Large intestine (tissue), 3 donors: ENCODE results near the gene HEYL. TPM values are rescaled to one million over a fixed set of nuclear protein-coding genes. Genes with fewer than 3 reads are reported as not detected.
A peak's percentile ranks its signal among the peaks of the same experiment; 100 is the strongest.

ENCODE experiments used
- DNase-seq, 2 donors: peaks; one replicate each; pipeline versions ENCODE4 v3.0.0 to v3.0.0-alpha.2; 2013
- H3K27ac ChIP-seq: one replicate; pipeline ENCODE4 v1.5.1; 2013; ENCODE audit warnings: low read length
- H3K27me3 ChIP-seq: 2 replicates; pipeline ENCODE4 v1.6.1; 2013; ENCODE audit warnings: low read length; ENCODE audit not compliant: control insufficient read depth, insufficient read depth
- H3K36me3 ChIP-seq: 2 replicates; pipeline ENCODE4 v1.6.1; 2013; ENCODE audit warnings: low read length; ENCODE audit not compliant: control insufficient read depth, insufficient read depth
- H3K4me1 ChIP-seq: one replicate; pipeline ENCODE4 v1.6.1; 2013; ENCODE audit warnings: low read length; ENCODE audit not compliant: control insufficient read depth, insufficient read depth
- H3K4me3 ChIP-seq: one replicate; pipeline ENCODE4 v1.5.1; 2013; ENCODE audit warnings: low read length
- H3K9me3 ChIP-seq: one replicate; pipeline ENCODE4 v1.6.1; 2013; ENCODE audit warnings: mild to moderate bottlenecking, low read depth, low read length, moderate library complexity; ENCODE audit not compliant: control insufficient read depth
- WGBS: methylation state at CpG from one replicate; pipeline ENCODE4 v1.1.5; 2013; ENCODE audit warnings: low lambda C conversion rate; ENCODE audit not compliant: insufficient coverage; 5-methylcytosine and 5-hydroxymethylcytosine counted together
- polyA plus RNA-seq: library from polyadenylated mRNA; unstranded; fragments of 120-200 nt; gene quantifications from one replicate; pipeline ENCODE4 v1.2.1, GENCODE V29; 2013

HEYL gene
- polyA plus RNA-seq, 1 donor = 6.4 TPM

DNA sequence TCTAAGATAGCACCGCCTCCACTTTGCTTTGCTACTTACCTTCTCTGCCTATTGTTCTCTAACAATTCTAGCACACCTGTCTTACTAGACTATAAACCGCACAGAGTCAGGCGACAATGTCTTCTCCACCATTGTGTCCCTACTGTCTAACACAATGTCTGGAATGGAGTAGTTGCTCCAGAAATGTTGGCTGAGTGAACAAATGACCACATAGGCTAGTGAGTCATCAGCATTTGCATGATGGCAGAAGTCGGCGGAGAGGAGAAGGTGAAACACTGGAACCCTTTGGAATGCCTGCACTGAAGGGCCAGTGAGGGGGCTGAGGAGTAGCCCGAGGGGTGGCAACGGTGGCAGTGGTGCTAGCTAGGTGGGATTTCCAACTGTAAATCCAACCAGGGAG is 48.9 kb downstream of the HEYL start:
- Histone ChIP-seq H3K36me3 (no peaks in the 10 kb centered on the region), H3K4me1 (no peaks in the 10 kb centered on the region), H3K9me3 (no peaks in the 10 kb centered on the region), H3K27me3 (peaks cover 12% of the 10 kb centered on the region), H3K27ac (no peak overlapping the region), H3K4me3 (no peak overlapping the region)
- 100% methylated on average over 1 of the region's 7 CpGs for WGBS
- no peak for DNase-seq

DNA sequence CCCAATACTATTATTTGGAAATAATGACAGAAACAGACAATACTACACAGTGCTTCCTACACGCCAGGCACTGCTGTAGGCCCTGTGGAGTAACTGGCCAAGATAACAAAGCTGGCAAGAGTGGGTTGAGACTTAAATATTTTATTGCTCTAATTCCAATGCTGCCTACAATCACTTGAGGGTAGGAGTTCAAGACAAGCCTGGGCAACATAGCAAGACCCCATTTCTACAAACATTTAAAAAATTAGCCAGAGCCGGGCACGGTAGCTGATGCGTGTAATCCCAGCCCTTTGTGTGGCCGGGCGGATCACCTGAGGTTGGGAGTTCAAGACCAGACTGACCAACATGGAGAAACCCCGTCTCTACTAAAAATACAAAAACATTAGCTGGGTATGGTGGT is 53.5 kb downstream of the HEYL start:
- no peaks in the 10 kb centered on the region for H3K36me3 ChIP-seq
- no peak for DNase-seq
- H3K27ac ChIP-seq = no peak overlapping the region
- H3K4me3 ChIP-seq = no peak overlapping the region
- H3K4me1 ChIP-seq = no peaks in the 10 kb centered on the region
- peaks cover 10% of the 10 kb centered on the region for H3K27me3 ChIP-seq
- no peaks in the 10 kb centered on the region for H3K9me3 ChIP-seq
- WGBS = 100% methylated on average over 3 of the region's 7 CpGs

DNA sequence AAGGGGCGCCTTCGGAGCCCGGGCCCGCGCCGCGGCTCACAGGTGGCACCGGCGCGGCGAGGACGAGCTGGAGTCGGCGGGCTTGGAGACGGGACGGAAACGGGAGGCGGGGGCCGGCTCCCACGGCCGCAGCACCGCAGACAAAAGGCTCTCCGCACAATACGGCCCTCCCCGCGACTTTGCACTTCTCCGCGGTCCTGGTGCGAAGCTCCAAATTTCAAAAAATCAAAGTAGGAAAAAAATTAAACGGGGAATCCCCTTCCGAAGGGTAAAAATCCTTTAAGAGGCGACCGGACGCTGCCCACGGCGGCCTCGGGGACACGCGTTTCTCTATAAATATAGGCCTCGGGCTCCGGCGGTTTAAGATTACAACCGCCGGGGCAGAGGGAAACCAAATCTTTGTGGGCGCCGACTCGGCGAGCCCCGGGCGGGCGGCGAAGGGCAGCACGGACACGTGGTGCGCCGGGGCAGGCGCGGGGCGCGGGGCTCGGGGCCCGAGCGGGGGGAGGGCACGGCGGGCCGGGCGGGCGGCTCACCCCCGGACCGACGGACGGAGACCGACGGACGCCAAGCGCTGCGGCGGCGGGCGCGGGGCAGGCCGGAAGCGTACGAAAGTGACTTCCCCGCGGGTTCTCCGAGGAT is 63.3 kb downstream of the HEYL start:
- H3K4me3 ChIP-seq = peak overlapping the region; percentile 98
- peaks cover 11% of the 10 kb centered on the region for H3K4me1 ChIP-seq
- peaks cover 35% of the 10 kb centered on the region for H3K36me3 ChIP-seq
- H3K9me3 ChIP-seq = no peaks in the 10 kb centered on the region
- 0% methylated on average over 9 of the region's 87 CpGs for WGBS
- no peaks in the 10 kb centered on the region for H3K27me3 ChIP-seq
- peak overlapping the region; percentile 69 for H3K27ac ChIP-seq
- DNase-seq = peak in 1 of 2 donors; percentile 29

DNA sequence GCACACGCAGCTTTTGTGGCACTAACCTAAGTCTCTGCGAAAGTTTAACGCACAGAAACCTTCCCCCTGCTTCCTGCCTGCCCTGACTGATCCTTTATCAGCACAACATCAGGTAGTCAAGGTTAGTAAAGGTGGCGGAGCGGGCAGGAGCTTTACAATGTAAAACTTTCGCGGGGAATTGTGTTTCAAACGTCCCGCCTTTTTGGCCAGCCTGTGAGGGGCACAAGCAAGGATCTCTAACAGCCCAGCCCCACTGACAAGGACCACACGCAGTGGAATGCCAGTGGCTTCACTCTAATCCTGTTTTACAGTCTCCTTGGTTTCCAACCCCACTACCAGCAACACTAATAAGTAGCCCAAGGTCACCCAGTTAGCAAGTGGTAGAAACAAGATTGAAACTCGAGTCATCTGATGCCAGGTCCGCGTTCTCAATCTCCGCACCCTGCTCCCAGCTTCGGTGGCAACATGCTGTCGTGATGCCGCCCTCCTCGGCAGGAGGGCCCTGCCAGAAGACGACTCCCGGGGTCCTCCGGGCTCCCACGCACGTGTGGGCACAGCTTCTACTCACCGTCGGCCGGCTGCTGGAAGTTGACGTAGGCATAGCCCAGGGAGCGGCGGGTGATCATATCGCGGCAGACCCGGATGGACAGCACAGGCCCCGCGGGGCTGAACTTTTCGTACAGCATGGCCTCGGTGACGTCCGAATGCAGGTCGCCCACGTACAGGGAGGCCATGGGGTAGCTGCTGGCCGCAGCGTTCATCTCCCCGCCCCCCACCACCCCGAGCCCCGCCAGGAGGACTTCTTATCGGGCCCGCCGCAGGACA is 64.0 kb downstream of the HEYL start:
- peak overlapping the region; percentile 69 for H3K27ac ChIP-seq
- peaks cover 11% of the 10 kb centered on the region for H3K4me1 ChIP-seq
- peak overlapping the region; percentile 98 for H3K4me3 ChIP-seq
- WGBS = 0% methylated on average over 5 of the region's 48 CpGs
- H3K9me3 ChIP-seq = no peaks in the 10 kb centered on the region
- peak in 1 of 2 donors; percentile 51 for DNase-seq
- H3K27me3 ChIP-seq = no peaks in the 10 kb centered on the region
- H3K36me3 ChIP-seq = peaks cover 42% of the 10 kb centered on the region

GRCh38 chr1:39574646-39575045 is 64.8 kb downstream of the HEYL start:
- peaks cover 50% of the 10 kb centered on the region for H3K36me3 ChIP-seq
- H3K27me3 ChIP-seq = no peaks in the 10 kb centered on the region
- H3K9me3 ChIP-seq = no peaks in the 10 kb centered on the region
- peak overlapping the region; percentile 69 for H3K27ac ChIP-seq
- WGBS = no CpG with 5 or more reads among the region's 5 CpGs
- peak in 1 of 2 donors; percentile 51 for DNase-seq
- peak overlapping the region; percentile 98 for H3K4me3 ChIP-seq
- peaks cover 13% of the 10 kb centered on the region for H3K4me1 ChIP-seq

Other genes with a start within 250 kb of the HEYL start
- gene BMP8A, start 148.0 kb downstream of the HEYL start, polyA plus RNA-seq = 0.69 TPM
- 147 TPM for gene PABPC4, start 62.9 kb downstream of the HEYL start, polyA plus RNA-seq
- 0.21 TPM for gene NT5C1A, start 32.5 kb upstream of the HEYL start, polyA plus RNA-seq
- 2.5 TPM for gene HPCAL4, start 51.8 kb upstream of the HEYL start, polyA plus RNA-seq
- gene PPIE, start 99.2 kb upstream of the HEYL start, polyA plus RNA-seq = 73.0 TPM
- 2.4 TPM for gene OXCT2, start 131.7 kb upstream of the HEYL start, polyA plus RNA-seq
- 8.1 TPM for gene BMP8B, start 149.2 kb upstream of the HEYL start, polyA plus RNA-seq
- gene TRIT1, start 243.9 kb upstream of the HEYL start, polyA plus RNA-seq = 24.0 TPM